Upper lobe of right lung (tissue), 1 donor: ENCODE measurements around the gene WDR86. TPM values are rescaled to one million over a fixed set of nuclear protein-coding genes. Genes with fewer than 3 reads are reported as not detected.
A peak's percentile ranks its signal among the peaks of the same experiment; 100 is the strongest.

Experiments
- ATAC-seq: fragments of 200-7000 bp; cut with Tn5 transposase; one replicate; pipeline ENCODE4 v1.9.1; 2020; ENCODE audit warnings: mild to moderate bottlenecking, moderate library complexity
- DNase-seq: peaks from one replicate; pipeline ENCODE4 v3.0.0-alpha.2; 2020
- H3K27ac ChIP-seq: fragments of 200-600 bp; one replicate; pipeline ENCODE4 v1.8.0; 2022
- H3K27me3 ChIP-seq: fragments of 200-600 bp; one replicate; pipeline ENCODE4 v1.8.0; 2022; ENCODE audit warnings: mild to moderate bottlenecking
- H3K36me3 ChIP-seq: fragments of 200-600 bp; one replicate; pipeline ENCODE4 v1.8.0; 2022
- H3K4me1 ChIP-seq: fragments of 200-600 bp; one replicate; pipeline ENCODE4 v1.8.0; 2022
- H3K4me3 ChIP-seq: fragments of 200-600 bp; one replicate; pipeline ENCODE4 v1.8.0; 2022; ENCODE audit warnings: mild to moderate bottlenecking
- H3K9me3 ChIP-seq: fragments of 200-600 bp; one replicate; pipeline ENCODE4 v1.8.0; 2022
- CTCF ChIP-seq: fragments of 200-600 bp; IDR thresholded peaks from one replicate; pipeline ENCODE4 v1.8.0; 2022; ENCODE audit warnings: antibody characterized with exemption
- intact Hi-C: fragments of 100-400 bp; cut with DNase I; formaldehyde crosslinking; loops from one replicate; pipeline ENCODE4 v1.11.0; 2022
- total RNA-seq: library from RNA; stranded (reverse); fragmentation: NEBNext Ultra II Directional; extraction: Animal tissue kit (Norgen Biotek cat#: 25700); gene quantifications from one replicate; pipeline ENCODE4 v1.2.1, GENCODE V29; 2021
- donor health status: DM: no; HTN: yes; CAD: no; lungs with severe emphysema.

The WDR86 gene
- total RNA-seq, 1 donor from 2014 or later, result 1.3 TPM

- no peak for ATAC-seq
- Histone ChIP-seq H3K27ac (no peak overlapping the region), H3K36me3 (no peaks in the 10 kb centered on the region), H3K27me3 (peaks cover 27% of the 10 kb centered on the region), H3K9me3 (no peaks in the 10 kb centered on the region), H3K4me1 (peaks cover 10% of the 10 kb centered on the region), H3K4me3 (no peak overlapping the region)
- peak; percentile 62 for DNase-seq
- intact Hi-C loops, result no loop called here
- no peak for TF ChIP-seq CTCF
Observed at GRCh38 chr7:151385626-151386300, 24.1 kb downstream of the WDR86 start.

- no peak for TF ChIP-seq CTCF
Observed at GRCh38 chr7:151384776-151385625, 24.8 kb downstream of the WDR86 start.

GRCh38 chr7:151384352-151384697, 25.5 kb downstream of the WDR86 start:
- no peak overlapping the region for H3K27ac ChIP-seq
- no peak for ATAC-seq
- TF ChIP-seq CTCF, result no peak
- H3K36me3 ChIP-seq, result no peaks in the 10 kb centered on the region
- H3K4me1 ChIP-seq, result peaks cover 10% of the 10 kb centered on the region
- H3K9me3 ChIP-seq, result no peaks in the 10 kb centered on the region
- intact Hi-C loops, result no loop called here
- H3K4me3 ChIP-seq, result no peak overlapping the region
- DNase-seq, result no peak
- peaks cover 27% of the 10 kb centered on the region for H3K27me3 ChIP-seq

More at GRCh38 chr7:151384776-151385625, 24.8 kb downstream of the WDR86 start:
- DNase-seq (peak; percentile 78), ATAC-seq (peak; percentile 40)
- no peaks in the 10 kb centered on the region for H3K9me3 ChIP-seq
- no peak overlapping the region for H3K27ac ChIP-seq
- H3K27me3 ChIP-seq, result peaks cover 27% of the 10 kb centered on the region
- no peak overlapping the region for H3K4me3 ChIP-seq
- no peaks in the 10 kb centered on the region for H3K36me3 ChIP-seq
- H3K4me1 ChIP-seq, result peaks cover 10% of the 10 kb centered on the region
- intact Hi-C loops, result no loop called here

- H3K36me3 ChIP-seq, result no peaks in the 10 kb centered on the region
- H3K27ac ChIP-seq, result no peak overlapping the region
- peak; percentile 50 for DNase-seq
- H3K4me3 ChIP-seq, result no peak overlapping the region
- no peak for TF ChIP-seq CTCF
- ATAC-seq, result no peak
- peaks cover 10% of the 10 kb centered on the region for H3K4me1 ChIP-seq
- H3K9me3 ChIP-seq, result no peaks in the 10 kb centered on the region
- peaks cover 27% of the 10 kb centered on the region for H3K27me3 ChIP-seq
- intact Hi-C loops, result no loop called here
Observed at GRCh38 chr7:151383638-151384351, 26.0 kb downstream of the WDR86 start.

- peak; percentile 49 for DNase-seq
- intact Hi-C loops, result no loop called here
- ATAC-seq, result no peak
- Histone ChIP-seq H3K27ac (no peak overlapping the region), H3K4me1 (peaks cover 10% of the 10 kb centered on the region), H3K4me3 (peak overlapping the region; percentile 26), H3K27me3 (peaks cover 27% of the 10 kb centered on the region), H3K36me3 (peaks cover 14% of the 10 kb centered on the region), H3K9me3 (no peaks in the 10 kb centered on the region)
- TF ChIP-seq CTCF, result no peak
Observed at GRCh38 chr7:151382079-151382885, 27.6 kb downstream of the WDR86 start.
